Mesodermal cell (in vitro differentiated cells): ENCODE results near the gene MATN1.
A peak's percentile ranks its signal among the peaks of the same experiment; 100 is the strongest.

Experiments
- H3K27ac ChIP-seq: 2 replicates; pipeline ENCODE4 v1.7.0; 2013; ENCODE audit warnings: mild to moderate bottlenecking, low read depth, low read length, moderate library complexity; ENCODE audit not compliant: severe bottlenecking
- H3K36me3 ChIP-seq: 2 replicates; pipeline ENCODE4 v1.7.1; 2013; ENCODE audit warnings: mild to moderate bottlenecking, low read length, moderate library complexity; ENCODE audit not compliant: control insufficient read depth, insufficient read depth
- H3K4me1 ChIP-seq: one replicate; pipeline ENCODE4 v1.7.1; 2013; ENCODE audit warnings: mild to moderate bottlenecking, low read length; ENCODE audit not compliant: insufficient read depth, control insufficient read depth, poor library complexity, severe bottlenecking
- H3K4me3 ChIP-seq: 2 replicates; pipeline ENCODE4 v1.7.0; 2013; ENCODE audit warnings: low read length, control low read depth, mild to moderate bottlenecking; ENCODE audit not compliant: insufficient read depth, poor library complexity, severe bottlenecking; ENCODE audit errors: extremely low read depth
- H3K9me3 ChIP-seq: 2 replicates; pipeline ENCODE4 v1.7.1; 2013; ENCODE audit warnings: mild to moderate bottlenecking, low read length, moderate library complexity; ENCODE audit not compliant: control insufficient read depth
- WGBS, 2 experiments: methylation state at CpG; one replicate each; pipeline ENCODE4 v1.1.5; 2013; ENCODE audit warnings: missing lambda C conversion rate in 2 of 2; ENCODE audit not compliant: insufficient coverage in 2 of 2; 5-methylcytosine and 5-hydroxymethylcytosine counted together

The MATN1 gene

GRCh38 chr1:30756545-30757351 is 33.4 kb upstream of the MATN1 start:
- 80 to 86% methylated on average over 13 to 14 of the region's 17 CpGs for WGBS, 2 experiments
- Histone ChIP-seq H3K27ac (peak overlapping the region; percentile 74), H3K36me3 (no peaks in the 10 kb centered on the region), H3K9me3 (no peaks in the 10 kb centered on the region), H3K4me3 (no peak overlapping the region), H3K4me1 (peaks cover 29% of the 10 kb centered on the region)

GRCh38 chr1:30756206-30756544 is 32.8 kb upstream of the MATN1 start:
- peaks cover 23% of the 10 kb centered on the region for H3K4me1 ChIP-seq
- WGBS, 2 experiments: 100% methylated on average over 3 to 4 of the region's 4 CpGs
- no peaks in the 10 kb centered on the region for H3K9me3 ChIP-seq
- peak overlapping the region; percentile 74 for H3K27ac ChIP-seq
- no peaks in the 10 kb centered on the region for H3K36me3 ChIP-seq
- no peak overlapping the region for H3K4me3 ChIP-seq

DNA sequence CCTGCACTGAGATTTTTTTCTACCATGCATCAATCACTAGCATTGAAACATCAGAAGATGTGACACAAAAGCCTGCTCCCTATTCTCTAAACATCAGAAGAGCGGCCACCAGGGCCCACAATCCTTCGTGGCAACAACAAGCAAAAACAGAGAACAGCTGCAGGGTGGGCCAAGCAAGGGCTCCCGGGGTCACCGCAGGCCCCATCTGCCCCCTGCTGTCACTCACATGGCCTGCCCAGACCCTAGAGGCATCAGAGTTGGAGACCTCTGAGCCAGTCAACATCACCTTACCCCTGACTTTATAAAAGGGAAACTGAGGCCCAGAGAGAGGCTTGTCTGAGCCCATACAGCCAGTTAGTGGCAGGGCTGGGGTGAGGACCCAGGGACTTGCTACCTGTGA is 32.4 kb upstream of the MATN1 start:
- Histone ChIP-seq H3K36me3 (no peaks in the 10 kb centered on the region), H3K27ac (no peak overlapping the region), H3K4me1 (peaks cover 21% of the 10 kb centered on the region), H3K9me3 (no peaks in the 10 kb centered on the region), H3K4me3 (no peak overlapping the region)
- WGBS, 2 experiments: 94 to 95% methylated on average over 4 of the region's 4 CpGs

DNA sequence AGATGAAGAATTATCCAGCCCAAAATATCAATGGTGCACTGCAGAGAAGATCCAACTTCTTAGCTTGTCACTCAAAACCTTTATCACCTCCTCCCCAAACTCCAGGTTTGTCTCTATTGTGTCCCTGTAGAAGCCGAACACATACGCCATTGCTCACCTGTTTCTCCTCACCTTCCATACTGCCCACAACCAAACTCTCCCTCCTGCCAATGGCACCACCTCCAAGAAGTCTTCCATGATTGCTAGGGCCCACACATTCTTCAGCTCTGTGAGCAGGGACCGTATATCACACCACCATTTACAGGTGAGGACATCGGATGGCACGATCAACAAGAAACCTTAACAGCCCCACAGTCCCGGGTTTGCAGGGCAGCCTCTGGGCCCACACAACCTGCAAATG is 31.9 kb upstream of the MATN1 start:
- Histone ChIP-seq H3K4me3 (no peak overlapping the region), H3K9me3 (no peaks in the 10 kb centered on the region), H3K36me3 (no peaks in the 10 kb centered on the region), H3K4me1 (peaks cover 21% of the 10 kb centered on the region), H3K27ac (no peak overlapping the region)
- 92 to 98% methylated on average over 6 of the region's 6 CpGs for WGBS, 2 experiments

DNA sequence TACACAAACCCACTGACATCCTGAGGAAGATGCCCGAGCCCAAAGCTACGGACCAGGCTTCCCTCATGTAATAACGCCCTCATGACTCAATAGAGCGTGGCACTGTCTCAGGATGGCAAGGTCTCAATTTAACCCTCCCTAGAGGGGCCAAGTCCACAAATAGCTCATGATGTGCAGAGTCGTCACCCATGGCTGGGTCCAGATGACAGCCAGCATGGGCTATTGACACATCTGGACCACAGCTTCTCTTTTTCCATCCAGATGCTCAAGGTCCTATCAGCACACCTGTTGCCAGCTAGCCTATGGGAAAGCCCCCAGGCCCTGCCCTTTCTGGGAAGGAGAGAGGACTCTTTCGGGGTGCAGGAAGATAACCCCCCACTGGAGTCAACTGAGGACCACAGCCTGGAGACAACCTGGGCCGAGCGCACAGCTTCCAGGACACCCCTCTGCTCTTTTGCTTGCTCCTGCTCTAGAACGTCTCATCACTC is 31.3 kb upstream of the MATN1 start:
- 86 to 95% methylated on average over 8 of the region's 9 CpGs for WGBS, 2 experiments
- no peak overlapping the region for H3K27ac ChIP-seq
- H3K4me3 ChIP-seq: no peak overlapping the region
- no peaks in the 10 kb centered on the region for H3K36me3 ChIP-seq
- no peaks in the 10 kb centered on the region for H3K9me3 ChIP-seq
- H3K4me1 ChIP-seq: peaks cover 21% of the 10 kb centered on the region

- H3K36me3 ChIP-seq: no peaks in the 10 kb centered on the region
- H3K27ac ChIP-seq: no peak overlapping the region
- WGBS, 2 experiments: 91 to 99% methylated on average over 10 of the region's 13 CpGs
- H3K4me3 ChIP-seq: no peak overlapping the region
- H3K9me3 ChIP-seq: no peaks in the 10 kb centered on the region
- peaks cover 25% of the 10 kb centered on the region for H3K4me1 ChIP-seq
These were observed 30.3 kb upstream of the MATN1 start for GRCh38 chr1:30753660-30754123.

- WGBS, 2 experiments: 94 to 100% methylated on average over 2 to 3 of the region's 3 CpGs
- Histone ChIP-seq H3K27ac (no peak overlapping the region), H3K9me3 (no peaks in the 10 kb centered on the region), H3K36me3 (no peaks in the 10 kb centered on the region), H3K4me1 (peaks cover 30% of the 10 kb centered on the region), H3K4me3 (no peak overlapping the region)
These were observed 29.7 kb upstream of the MATN1 start for GRCh38 chr1:30753118-30753517.

GRCh38 chr1:30752651-30752908 is 29.2 kb upstream of the MATN1 start:
- no peak overlapping the region for H3K27ac ChIP-seq
- H3K4me3 ChIP-seq: no peak overlapping the region
- 91 to 94% methylated on average over 5 to 9 of the region's 9 CpGs for WGBS, 2 experiments
- peaks cover 27% of the 10 kb centered on the region for H3K4me1 ChIP-seq
- H3K36me3 ChIP-seq: no peaks in the 10 kb centered on the region
- no peaks in the 10 kb centered on the region for H3K9me3 ChIP-seq

- Histone ChIP-seq H3K4me1 (peaks cover 24% of the 10 kb centered on the region), H3K27ac (no peak overlapping the region), H3K4me3 (no peak overlapping the region), H3K9me3 (no peaks in the 10 kb centered on the region), H3K36me3 (no peaks in the 10 kb centered on the region)
- 88 to 91% methylated on average over 3 to 7 of the region's 8 CpGs for WGBS, 2 experiments
These were observed 28.7 kb upstream of the MATN1 start for GRCh38 chr1:30751830-30752650.

DNA sequence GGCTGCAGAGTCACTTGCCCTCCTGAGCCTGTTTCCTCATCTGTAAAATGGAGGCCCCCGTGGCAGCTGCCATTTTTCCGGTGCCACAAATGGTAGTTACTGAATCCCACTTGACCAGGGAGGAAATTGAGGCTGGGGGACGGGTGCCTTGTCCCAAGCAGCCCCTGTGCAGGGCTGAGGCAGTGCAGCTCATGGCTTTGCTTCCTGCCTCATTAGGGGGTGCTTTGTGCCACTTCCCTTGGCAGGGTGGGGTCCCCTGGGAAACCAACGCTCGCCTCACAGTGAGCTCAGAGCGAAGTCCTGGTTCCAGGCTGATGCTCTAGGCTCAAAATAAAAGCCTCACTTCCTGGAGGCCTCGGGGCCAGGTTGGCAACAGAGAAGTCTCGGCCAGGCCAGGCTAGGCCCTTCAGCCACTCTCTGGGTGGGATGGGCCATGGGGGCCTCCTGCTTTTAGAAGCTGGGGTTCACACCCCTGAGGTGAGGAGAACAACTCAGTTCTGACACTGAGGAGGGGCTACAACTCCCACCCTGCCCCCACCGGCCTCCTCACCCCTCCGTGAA is 27.4 kb upstream of the MATN1 start:
- H3K27ac ChIP-seq: no peak overlapping the region
- WGBS, 2 experiments: 97% methylated on average over 4 to 10 of the region's 10 CpGs
- H3K9me3 ChIP-seq: no peaks in the 10 kb centered on the region
- peaks cover 11% of the 10 kb centered on the region for H3K4me1 ChIP-seq
- H3K4me3 ChIP-seq: no peak overlapping the region
- H3K36me3 ChIP-seq: no peaks in the 10 kb centered on the region
